GM06990 (cell line): Measurements from ENCODE around the gene LILRA6.

ENCODE experiments used
- DNase-seq: peaks from one replicate; pipeline ENCODE4 v3.0.0-alpha.2; 2011; ENCODE audit not compliant: insufficient read length; ENCODE audit errors: extremely low read depth
- H3K27me3 ChIP-seq: replicated peaks from 2 replicates; pipeline ENCODE4 v1.6.0; 2011; ENCODE audit warnings: low read length; ENCODE audit not compliant: control insufficient read depth, insufficient read depth
- H3K36me3 ChIP-seq: 2 replicates; pipeline ENCODE4 v1.5.1; 2011; ENCODE audit warnings: low read length; ENCODE audit not compliant: control insufficient read depth, insufficient read depth
- H3K4me3 ChIP-seq: replicated peaks from 2 replicates; pipeline ENCODE4 v1.5.1; 2011; ENCODE audit warnings: low read depth, mild to moderate bottlenecking, control low read depth, low read length
- CTCF ChIP-seq: IDR thresholded peaks from 2 replicates; pipeline ENCODE4 v1.5.1; 2011; ENCODE audit warnings: low read length, control low read depth, mild to moderate bottlenecking, inconsistent platforms; ENCODE audit not compliant: insufficient read depth, poor library complexity, severe bottlenecking

LILRA6 gene

DNA sequence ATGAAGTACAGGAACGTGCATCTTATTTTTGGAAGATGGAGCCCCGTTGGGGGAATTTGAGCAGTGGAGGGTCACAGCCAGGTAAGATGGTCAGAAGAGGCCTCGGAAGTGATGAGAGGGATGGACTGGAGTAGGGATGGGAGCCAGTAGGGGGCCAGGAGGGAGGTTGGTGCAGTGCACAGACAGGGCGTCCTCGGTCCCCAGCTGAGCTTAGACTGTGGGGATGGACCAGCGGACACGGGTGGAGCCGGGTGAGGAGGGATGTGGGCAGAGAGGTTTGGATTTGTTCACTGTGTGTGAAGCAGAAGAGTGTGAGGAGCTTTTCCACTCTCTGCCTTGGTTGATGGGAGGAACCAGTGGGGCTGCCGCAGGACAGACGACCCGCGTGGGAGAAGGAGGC, 31.4 kb downstream of the LILRA6 start:
- no peak overlapping the region for H3K4me3 ChIP-seq
- TF ChIP-seq CTCF, result no peak
- DNase-seq, result no peak
- H3K27me3 ChIP-seq, result no peaks in the 10 kb centered on the region
- peaks cover 19% of the 10 kb centered on the region for H3K36me3 ChIP-seq

DNA sequence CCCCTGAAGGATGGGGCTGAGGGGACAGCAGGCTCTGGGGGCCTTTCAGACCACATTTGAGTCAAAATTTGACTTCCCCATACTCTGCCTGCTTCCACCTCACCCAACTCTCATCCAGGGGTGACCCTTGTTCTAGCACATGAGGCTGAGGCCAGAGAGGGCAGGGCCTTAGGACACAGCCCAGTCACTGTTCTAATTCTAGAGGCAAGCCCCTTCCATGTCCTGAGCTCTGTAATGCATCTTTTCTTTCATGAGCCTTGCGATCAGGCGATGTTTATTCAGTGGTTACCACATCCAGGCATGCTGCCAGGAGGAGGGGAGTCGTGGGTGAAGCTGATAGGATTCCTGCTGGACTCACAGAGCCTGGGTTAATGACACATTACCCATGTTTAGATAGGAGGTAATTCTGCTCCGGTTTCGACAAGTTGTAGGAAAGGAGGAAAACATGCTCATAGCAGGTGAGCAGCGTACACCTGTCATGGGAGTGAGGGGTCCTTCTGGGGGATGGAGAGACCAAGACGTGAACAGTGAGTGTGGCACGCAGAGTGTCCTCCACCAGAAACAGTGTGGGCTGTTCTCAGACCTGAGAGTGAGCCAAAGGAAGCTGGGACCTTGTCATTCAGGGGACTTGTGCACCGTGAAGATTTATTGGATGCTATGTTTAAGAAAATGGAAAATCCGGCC, 32.6 kb downstream of the LILRA6 start:
- Histone ChIP-seq H3K36me3 (peaks cover 24% of the 10 kb centered on the region), H3K4me3 (no peak overlapping the region), H3K27me3 (no peaks in the 10 kb centered on the region)
- TF ChIP-seq CTCF, result no peak
- no peak for DNase-seq

DNA sequence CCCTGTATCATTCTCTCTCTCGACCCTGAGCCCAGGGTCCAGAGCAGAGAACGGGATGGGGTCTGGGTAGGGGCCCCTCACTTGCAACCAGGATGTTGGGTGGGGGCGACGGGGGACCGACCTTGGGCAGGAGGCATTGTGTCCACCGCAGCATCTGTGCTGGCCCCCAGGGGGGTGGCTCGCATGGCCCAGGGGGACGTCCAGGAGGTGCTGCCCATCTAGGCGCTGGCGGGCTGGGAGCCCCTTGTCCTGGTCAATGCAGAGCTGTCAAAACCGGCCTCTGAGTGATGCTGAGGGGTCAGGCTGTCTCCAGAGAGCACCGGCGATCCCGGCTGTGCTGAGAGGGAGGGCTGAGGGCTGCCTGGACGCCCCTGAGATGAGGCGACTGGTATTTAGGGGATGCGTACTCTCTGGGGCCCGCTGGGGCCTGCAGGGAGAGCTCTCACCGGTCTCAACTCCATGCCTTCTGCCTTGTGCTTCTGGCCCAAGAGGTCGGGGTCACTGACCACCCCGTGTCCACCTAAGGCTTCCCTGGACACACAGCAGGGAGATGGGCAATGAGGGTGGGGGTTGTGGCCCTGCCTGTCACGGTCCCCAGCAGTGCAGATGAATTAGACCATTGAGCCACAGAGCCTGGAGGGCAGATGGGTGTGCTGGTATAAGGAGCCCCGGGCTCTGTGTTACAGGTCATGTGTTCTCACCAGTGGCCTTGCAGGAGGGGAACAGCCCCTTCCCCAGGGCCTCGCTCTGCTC, 33.4 kb downstream of the LILRA6 start:
- Histone ChIP-seq H3K27me3 (no peaks in the 10 kb centered on the region), H3K36me3 (peaks cover 28% of the 10 kb centered on the region), H3K4me3 (no peak overlapping the region)
- no peak for TF ChIP-seq CTCF
- peak; percentile 68 for DNase-seq

- peaks cover 28% of the 10 kb centered on the region for H3K36me3 ChIP-seq
Measured at GRCh38 chr19:54208784-54209057, 33.9 kb downstream of the LILRA6 start.

GRCh38 chr19:54207983-54208783, 34.4 kb downstream of the LILRA6 start:
- Histone ChIP-seq H3K36me3 (peaks cover 28% of the 10 kb centered on the region), H3K27me3 (no peaks in the 10 kb centered on the region), H3K4me3 (no peak overlapping the region)
- no peak for TF ChIP-seq CTCF
- peak; percentile 62 for DNase-seq

More at GRCh38 chr19:54208784-54209057, 33.9 kb downstream of the LILRA6 start:
- H3K4me3 ChIP-seq, result no peak overlapping the region
- no peak for DNase-seq
- H3K27me3 ChIP-seq, result no peaks in the 10 kb centered on the region
- no peak for TF ChIP-seq CTCF
